IMR-90 (cell line): ENCODE results near the gene RPS28. TPM values are rescaled to one million over a fixed set of nuclear protein-coding genes. Genes with fewer than 3 reads are reported as not detected.
A peak's percentile ranks its signal among the peaks of the same experiment; 100 is the strongest.

Source experiments
- ATAC-seq: fragments of 200-7000 bp; cut with Tn5 transposase; 2 replicates; pipeline ENCODE4 v1.9.1; 2020; ENCODE audit warnings: low read depth, mild to moderate bottlenecking, moderate library complexity
- Bru-seq: library from RNA; stranded (reverse); fragments of 400-500 nt; gene quantifications from one replicate; lab custom pipeline; 2021; lab: Mats Ljungman, UMichigan
- BruChase-seq, 2 experiments: library from RNA; stranded (reverse); fragments of 400-500 nt; gene quantifications; one replicate each; lab custom pipeline; 2021; lab: Mats Ljungman, UMichigan
- BruUV-seq: library from RNA; stranded (reverse); fragments of 400-500 nt; replicated peaks from 2 replicates; lab custom pipeline; 2021; lab: Mats Ljungman, UMichigan
- CTCF ChIA-PET: fragments of 300-600 bp; formaldehyde crosslinking; extraction: SDS; loops from one replicate; lab custom pipeline; 2021; ENCODE audit warnings: antibody characterized with exemption; lab: Yijun Ruan, JAX
- POLR2A ChIA-PET: fragments of 300-600 bp; sonication (Branson Sonifier 250); formaldehyde crosslinking; loops from one replicate; lab custom pipeline; 2022; ENCODE audit warnings: antibody characterized with exemption; ENCODE audit not compliant: unreplicated experiment; lab: Charles Lee
- DNase-seq: peaks from one replicate; pipeline ENCODE4 v3.0.0; 2013
- H2AFZ ChIP-seq: replicated peaks from 2 replicates; pipeline ENCODE3; 2013; ENCODE audit warnings: low read length, mild to moderate bottlenecking; ENCODE audit not compliant: poor library complexity
- H2AK5ac ChIP-seq: 2 replicates; pipeline ENCODE4 v1.6.1; 2013; ENCODE audit warnings: low read depth, low read length, inconsistent platforms
- H2AK9ac ChIP-seq: replicated peaks from 2 replicates; pipeline ENCODE3; 2013; ENCODE audit warnings: mild to moderate bottlenecking, low read depth, low read length, moderate library complexity; ENCODE audit not compliant: poor library complexity
- H2BK120ac ChIP-seq: 2 replicates; pipeline ENCODE4 v1.6.1; 2013; ENCODE audit warnings: low read depth, low read length, inconsistent platforms
- H2BK15ac ChIP-seq: 3 replicates; pipeline ENCODE4 v1.6.1; 2013; ENCODE audit warnings: low read depth, low read length, inconsistent platforms
- H2BK20ac ChIP-seq: 2 replicates; pipeline ENCODE4 v1.6.1; 2013; ENCODE audit warnings: low read depth, mild to moderate bottlenecking, inconsistent platforms, low read length, moderate library complexity
- H2BK5ac ChIP-seq: 2 replicates; pipeline ENCODE4 v1.6.1; 2013; ENCODE audit warnings: mild to moderate bottlenecking, low read depth, low read length, inconsistent platforms; ENCODE audit not compliant: poor library complexity, severe bottlenecking
- H3K14ac ChIP-seq: replicated peaks from 2 replicates; pipeline ENCODE4 v1.6.1; 2013; ENCODE audit warnings: low read depth, low read length, inconsistent platforms
- H3K18ac ChIP-seq: 2 replicates; pipeline ENCODE4 v1.6.1; 2013; ENCODE audit warnings: low read depth, low read length, control low read depth
- H3K23ac ChIP-seq: 2 replicates; pipeline ENCODE4 v1.6.1; 2013; ENCODE audit warnings: low read depth, low read length, inconsistent platforms
- H3K27ac ChIP-seq: 2 replicates; pipeline ENCODE4 v1.5.1; 2013; ENCODE audit warnings: mild to moderate bottlenecking, control low read depth, low read length; ENCODE audit not compliant: insufficient read depth
- H3K27me3 ChIP-seq: 2 replicates; pipeline ENCODE4 v1.6.1; 2013; ENCODE audit warnings: low read length; ENCODE audit not compliant: control insufficient read depth, insufficient read depth
- H3K36me3 ChIP-seq: 2 replicates; pipeline ENCODE4 v1.6.1; 2013; ENCODE audit warnings: low read length, mixed read lengths; ENCODE audit not compliant: control insufficient read depth, insufficient read depth
- H3K4ac ChIP-seq: 2 replicates; pipeline ENCODE4 v1.6.1; 2013; ENCODE audit warnings: low read depth, low read length, inconsistent platforms
- H3K4me1 ChIP-seq: 2 replicates; pipeline ENCODE4 v1.6.1; 2013; ENCODE audit warnings: low read length, mixed read lengths; ENCODE audit not compliant: control insufficient read depth, insufficient read depth
- H3K4me2 ChIP-seq: 2 replicates; pipeline ENCODE4 v1.6.1; 2013; ENCODE audit warnings: low read depth, mild to moderate bottlenecking, control low read depth, low read length, moderate library complexity
- H3K4me3 ChIP-seq: 2 replicates; pipeline ENCODE4 v1.5.1; 2013; ENCODE audit warnings: low read depth, mild to moderate bottlenecking, control low read depth, low read length, moderate library complexity; ENCODE audit not compliant: insufficient read depth
- H3K56ac ChIP-seq: 2 replicates; pipeline ENCODE4 v1.6.1; 2013; ENCODE audit warnings: low read length, inconsistent platforms; ENCODE audit not compliant: insufficient read depth; ENCODE audit errors: extremely low read depth
- H3K79me1 ChIP-seq, 2 experiments: 2 replicates each; pipeline ENCODE4 v1.6.1; 2013; ENCODE audit warnings: low read length in 2 of 2, inconsistent platforms in 1 of 2, low read depth in 1 of 2
- H3K9ac ChIP-seq: 2 replicates; pipeline ENCODE4 v1.6.1; 2013; ENCODE audit warnings: low read depth, low read length, control low read depth
- H3K9me1 ChIP-seq: 2 replicates; pipeline ENCODE4 v1.6.1; 2013; ENCODE audit warnings: low read length, inconsistent platforms; ENCODE audit not compliant: insufficient read depth
- H3K9me3 ChIP-seq: 2 replicates; pipeline ENCODE4 v1.6.1; 2013; ENCODE audit warnings: low read length; ENCODE audit not compliant: control insufficient read depth, insufficient read depth
- H4K20me1 ChIP-seq: 2 replicates; pipeline ENCODE4 v1.6.1; 2013; ENCODE audit warnings: low read length, inconsistent platforms; ENCODE audit not compliant: insufficient read depth
- H4K5ac ChIP-seq: 2 replicates; pipeline ENCODE4 v1.6.1; 2013; ENCODE audit warnings: mild to moderate bottlenecking, low read depth, low read length, control low read depth
- H4K8ac ChIP-seq, 2 experiments: 2 replicates each; pipeline ENCODE4 v1.6.1; 2013; ENCODE audit warnings: low read depth in 2 of 2, low read length in 2 of 2, control low read depth in 1 of 2, inconsistent platforms in 1 of 2
- H4K91ac ChIP-seq: 2 replicates; pipeline ENCODE4 v1.6.1; 2013; ENCODE audit warnings: low read depth, low read length, inconsistent platforms; ENCODE audit not compliant: insufficient read depth
- BHLHE40 ChIP-seq: fragments of 150-350 bp; IDR thresholded peaks from 2 replicates; pipeline ENCODE4 v1.6.1; 2016; ENCODE audit warnings: mild to moderate bottlenecking, low read depth, low read length
- CHD1 ChIP-seq: IDR thresholded peaks from 2 replicates; pipeline ENCODE4 v1.6.1; 2012; ENCODE audit warnings: low read depth, low read length, improper control_type of control experiment
- POLR2A ChIP-seq: IDR thresholded peaks from 2 replicates; pipeline ENCODE4 v1.6.1; 2012; ENCODE audit warnings: mild to moderate bottlenecking, low read depth, low read length
- RAD21 ChIP-seq: IDR thresholded peaks from 2 replicates; pipeline ENCODE4 v1.6.1; 2012; ENCODE audit warnings: low read length, improper control_type of control experiment
- RCOR1 ChIP-seq: IDR thresholded peaks from 2 replicates; pipeline ENCODE4 v1.6.1; 2012; ENCODE audit warnings: mild to moderate bottlenecking, low read length, improper control_type of control experiment; ENCODE audit not compliant: insufficient replicate concordance
- RFX5 ChIP-seq: IDR thresholded peaks from 2 replicates; pipeline ENCODE4 v1.8.0; 2012; ENCODE audit warnings: low read depth, mild to moderate bottlenecking, low read length, moderate library complexity
- SMC3 ChIP-seq: fragments of 150-350 bp; IDR thresholded peaks from 2 replicates; pipeline ENCODE4 v1.6.1; 2016; ENCODE audit warnings: low read depth, mild to moderate bottlenecking, antibody characterized with exemption, low read length, moderate library complexity
- WGBS, 2 experiments: methylation state at CpG; one replicate each; pipeline versions ENCODE4 v1.1.5 to v1.1.7; 2013; ENCODE audit warnings: missing lambda C conversion rate in 2 of 2; ENCODE audit not compliant: insufficient read length in 1 of 2; ENCODE audit errors: extremely low coverage in 2 of 2; 5-methylcytosine and 5-hydroxymethylcytosine counted together
- dilution Hi-C: fragments of 300-500 bp; cut with HindIII; formaldehyde crosslinking; loops from one replicate; pipeline ENCODE4 v1.14.3; 2018; ENCODE audit warnings: low sequenced_read_pairs; ENCODE audit not compliant: unreplicated experiment
- in situ Hi-C: fragments of 300-500 bp; cut with MboI; formaldehyde crosslinking; loops from 3 replicates; pipeline ENCODE4 v1.14.3; 2019; ENCODE audit warnings: low sequenced_read_pairs, inconsistent platforms, mixed read lengths
- intact Hi-C: fragments of 100-400 bp; cut with micrococcal nuclease; formaldehyde crosslinking; loops from 2 replicates; pipeline ENCODE4 v1.10.0; 2022
- long read RNA-seq: library from polyadenylated mRNA; unstranded; transcript quantifications from one replicate; pipeline ENCODE4 v2.0.0, GENCODE V29; 2021; ENCODE audit not compliant: unreplicated experiment
- polyA plus RNA-seq, 3 experiments: library from polyadenylated mRNA; depleted of rRNA; stranded (reverse); fragments of >200 nt; gene quantifications; 2 replicates each; pipeline ENCODE4 v1.2.3, GENCODE V29; 2012; ENCODE audit warnings: low replicate concordance in 1 of 3
- total RNA-seq: library from RNA; depleted of rRNA; stranded (reverse); fragments of >200 nt; gene quantifications from 2 replicates; pipeline ENCODE4 v1.2.3, GENCODE V29; 2012; rRNA removed
- TF ChIP-seq, protein P1 (sequence below): conservative IDR thresholded peaks from 2 replicates; pipeline ENCODE4 v1.5.1; 2012; ENCODE audit warnings: mild to moderate bottlenecking, low read depth, low read length, improper control_type of control experiment
- TF ChIP-seq, protein P2 (sequence below): fragments of 150-350 bp; IDR thresholded peaks from 2 replicates; pipeline ENCODE4 v1.6.1; 2017; ENCODE audit warnings: mild to moderate bottlenecking, antibody characterized with exemption, low read length, low read depth
- TF ChIP-seq, protein P3 (sequence below): fragments of 150-350 bp; IDR thresholded peaks from 2 replicates; pipeline ENCODE4 v1.6.1; 2016; ENCODE audit warnings: low read depth, mild to moderate bottlenecking, low read length, moderate library complexity, borderline replicate concordance

Gene RPS28
- 104 and 143 TPM in 2 replicates for total RNA-seq
- polyA plus RNA-seq (2012; rRNA removed): 643 and 742 TPM in 2 replicates
- 708 and 845 TPM in 2 replicates for polyA plus RNA-seq (2012; cell fraction: cytosol; rRNA removed)
- 193 and 240 TPM in 2 replicates for polyA plus RNA-seq (2012; cell fraction: nucleus; rRNA removed; ENCODE audit: low replicate concordance)
- percentile 83 among the genes with signal in this experiment for Bru-seq, nascent RNA
- percentile 78 among the genes with signal in this experiment for BruChase-seq, experiment 1, labeled RNA remaining after a 6-hour chase
- BruChase-seq, experiment 2, labeled RNA remaining after a 2-hour chase: percentile 60 among the genes with signal in this experiment
- long read RNA-seq, transcript RPS28-203 (4 exons, 1,326 nt): major isoform, 392 of 416 reads
- long read RNA-seq, partial matches to known transcripts: 22 of 416 reads
- long read RNA-seq, other reads (novel, unspliced or antisense): 1 of 416 reads

DNA sequence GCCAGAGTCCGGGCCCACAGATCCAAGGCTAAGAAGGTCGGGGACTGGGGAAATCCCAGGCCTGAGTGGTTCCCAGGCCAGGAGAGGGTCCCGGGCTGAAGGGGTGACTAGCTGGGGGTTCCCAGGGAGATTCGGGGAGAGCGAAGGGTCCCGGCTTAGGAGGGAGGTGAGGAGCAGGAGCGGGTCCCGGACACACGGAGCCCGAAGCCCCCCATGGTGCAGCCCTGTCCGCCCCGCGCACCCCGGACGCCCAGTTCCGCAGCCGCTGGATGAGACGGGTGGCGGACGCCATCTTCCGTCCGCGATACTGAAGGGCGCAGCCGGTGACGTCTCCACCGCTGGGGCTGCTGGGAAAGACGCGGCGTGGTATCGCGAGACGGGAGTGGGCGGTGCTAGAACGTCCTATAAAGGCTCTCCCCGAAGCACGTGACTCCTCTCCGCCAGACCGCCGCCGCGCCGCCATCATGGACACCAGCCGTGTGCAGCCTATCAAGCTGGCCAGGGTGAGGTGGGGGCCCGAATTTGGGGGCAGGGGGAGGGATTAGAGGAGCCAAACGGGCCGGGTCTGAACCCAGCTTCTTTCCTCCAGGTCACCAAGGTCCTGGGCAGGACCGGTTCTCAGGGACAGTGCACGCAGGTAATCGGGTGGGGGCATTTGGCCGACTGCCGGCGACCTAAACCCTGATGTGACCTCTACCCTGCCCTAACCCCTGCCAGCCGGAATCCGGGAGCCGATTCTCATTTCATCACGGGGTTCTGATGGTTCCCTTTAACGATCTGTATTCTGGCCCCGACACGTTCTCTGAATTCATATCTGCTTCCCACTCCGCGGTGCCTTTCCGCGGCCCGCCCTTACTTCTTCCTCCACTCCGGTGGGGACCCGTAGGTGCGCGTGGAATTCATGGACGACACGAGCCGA lies at the start of gene RPS28, which contains the start of gene NDUFA7:
Gene RPS28 (plus strand): TSS at position 430 of the 919 bp plus-strand sequence. CDS start 35 bp downstream, at position 465.
Gene NDUFA7 (minus strand): TSS at position 309 of the 919 bp plus-strand sequence. CDS start 17 bp downstream, at position 292.
- 0% methylated on average over 6 of the region's 72 CpGs; no CpG with 5 or more reads in 1 of the 2 experiments for WGBS, 2 experiments
- no peaks in the 10 kb centered on the region for H3K9me3 ChIP-seq
- CTCF ChIA-PET: no interaction called here
- TF ChIP-seq, protein P1, sequence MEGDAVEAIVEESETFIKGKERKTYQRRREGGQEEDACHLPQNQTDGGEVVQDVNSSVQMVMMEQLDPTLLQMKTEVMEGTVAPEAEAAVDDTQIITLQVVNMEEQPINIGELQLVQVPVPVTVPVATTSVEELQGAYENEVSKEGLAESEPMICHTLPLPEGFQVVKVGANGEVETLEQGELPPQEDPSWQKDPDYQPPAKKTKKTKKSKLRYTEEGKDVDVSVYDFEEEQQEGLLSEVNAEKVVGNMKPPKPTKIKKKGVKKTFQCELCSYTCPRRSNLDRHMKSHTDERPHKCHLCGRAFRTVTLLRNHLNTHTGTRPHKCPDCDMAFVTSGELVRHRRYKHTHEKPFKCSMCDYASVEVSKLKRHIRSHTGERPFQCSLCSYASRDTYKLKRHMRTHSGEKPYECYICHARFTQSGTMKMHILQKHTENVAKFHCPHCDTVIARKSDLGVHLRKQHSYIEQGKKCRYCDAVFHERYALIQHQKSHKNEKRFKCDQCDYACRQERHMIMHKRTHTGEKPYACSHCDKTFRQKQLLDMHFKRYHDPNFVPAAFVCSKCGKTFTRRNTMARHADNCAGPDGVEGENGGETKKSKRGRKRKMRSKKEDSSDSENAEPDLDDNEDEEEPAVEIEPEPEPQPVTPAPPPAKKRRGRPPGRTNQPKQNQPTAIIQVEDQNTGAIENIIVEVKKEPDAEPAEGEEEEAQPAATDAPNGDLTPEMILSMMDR: peak; percentile 36
- TF ChIP-seq POLR2A (peak; percentile 93), RAD21 (peak; percentile 31; the same call in 1 of the 2 replicates), CHD1 (peak; percentile 42; the same call in 1 of the 2 replicates), SMC3 (no peak), BHLHE40 (peak; percentile 85), RFX5 (no peak), RCOR1 (no peak)
- TF ChIP-seq, protein P2, sequence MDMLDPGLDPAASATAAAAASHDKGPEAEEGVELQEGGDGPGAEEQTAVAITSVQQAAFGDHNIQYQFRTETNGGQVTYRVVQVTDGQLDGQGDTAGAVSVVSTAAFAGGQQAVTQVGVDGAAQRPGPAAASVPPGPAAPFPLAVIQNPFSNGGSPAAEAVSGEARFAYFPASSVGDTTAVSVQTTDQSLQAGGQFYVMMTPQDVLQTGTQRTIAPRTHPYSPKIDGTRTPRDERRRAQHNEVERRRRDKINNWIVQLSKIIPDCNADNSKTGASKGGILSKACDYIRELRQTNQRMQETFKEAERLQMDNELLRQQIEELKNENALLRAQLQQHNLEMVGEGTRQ: peak; percentile 91
- TF ChIP-seq, protein P3, sequence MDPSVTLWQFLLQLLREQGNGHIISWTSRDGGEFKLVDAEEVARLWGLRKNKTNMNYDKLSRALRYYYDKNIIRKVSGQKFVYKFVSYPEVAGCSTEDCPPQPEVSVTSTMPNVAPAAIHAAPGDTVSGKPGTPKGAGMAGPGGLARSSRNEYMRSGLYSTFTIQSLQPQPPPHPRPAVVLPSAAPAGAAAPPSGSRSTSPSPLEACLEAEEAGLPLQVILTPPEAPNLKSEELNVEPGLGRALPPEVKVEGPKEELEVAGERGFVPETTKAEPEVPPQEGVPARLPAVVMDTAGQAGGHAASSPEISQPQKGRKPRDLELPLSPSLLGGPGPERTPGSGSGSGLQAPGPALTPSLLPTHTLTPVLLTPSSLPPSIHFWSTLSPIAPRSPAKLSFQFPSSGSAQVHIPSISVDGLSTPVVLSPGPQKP: no peak

More for the DNA sequence above, at the start of gene RPS28, which contains the start of gene NDUFA7:
- H4K91ac ChIP-seq: peak within 1 kb of the TSS; percentile 79
- TSS peak; percentile 99 for BruUV-seq
- no peak within 1 kb of the TSS for H2BK15ac ChIP-seq
- H2AK5ac ChIP-seq: peak within 1 kb of the TSS; percentile 87
- ATAC-seq (peak; percentile 94), DNase-seq (peak; percentile 94)
- H3K18ac ChIP-seq: peak within 1 kb of the TSS; percentile 2; the same call in 1 of the 2 replicates
- H3K9ac ChIP-seq: peak within 1 kb of the TSS; percentile 90
- H3K4me1 ChIP-seq: peaks cover 9% of the 10 kb centered on the region
- dilution Hi-C loops (no loop called here), in situ Hi-C loops (loop anchor here (5.0 kb wide), 1 partner anchor 256 kb away; the partner anchor contains the start of gene MYO1F), intact Hi-C loops (no loop called here)
- peak within 1 kb of the TSS; percentile 72 for H2BK5ac ChIP-seq
- no peak within 1 kb of the TSS for H2BK20ac ChIP-seq
- H3K4me3 ChIP-seq: peak within 1 kb of the TSS; percentile 82
- POLR2A ChIA-PET: interaction anchor here (0.6 kb wide), 2 partner anchors 213 to 826 kb away, joined by 3 to 6 read pairs; no protein-coding TSS in a partner anchor
- no peak within 1 kb of the TSS for H2BK120ac ChIP-seq
- H3K79me1 ChIP-seq: peaks cover 29 to 58% of the 10 kb centered on the region in 2 experiments
- peak within 1 kb of the TSS; percentile 86 for H3K27ac ChIP-seq
- peaks cover 31% of the 10 kb centered on the region for H4K20me1 ChIP-seq
- peak within 1 kb of the TSS; percentile 81 to 94 for H4K8ac ChIP-seq
- H3K36me3 ChIP-seq: peaks cover 14% of the 10 kb centered on the region
- H2AK9ac ChIP-seq: peak within 1 kb of the TSS; percentile 99
- peak within 1 kb of the TSS; percentile 93 for H2AFZ ChIP-seq
- no peaks in the 10 kb centered on the region for H3K27me3 ChIP-seq
- H4K5ac ChIP-seq: peak within 1 kb of the TSS; percentile 76
- peak within 1 kb of the TSS; percentile 75 for H3K56ac ChIP-seq
- H3K14ac ChIP-seq: peak within 1 kb of the TSS; percentile 91
- H3K4me2 ChIP-seq: peak within 1 kb of the TSS; percentile 99
- H3K4ac ChIP-seq: peak within 1 kb of the TSS; percentile 85
- peaks cover 8% of the 10 kb centered on the region; the same call in 1 of the 2 replicates for H3K9me1 ChIP-seq
- peak within 1 kb of the TSS; percentile 77 for H3K23ac ChIP-seq
